Nephron progenitor cell (in vitro differentiated cells): Measurements from ENCODE around the gene DAD1.

Experiments used
- DNase-seq: peaks from one replicate; pipeline ENCODE4 v3.0.0; 2021
- H3K27ac Mint-ChIP-seq: 2 replicates; pipeline ENCODE4 v1.8.0; 2021; ENCODE audit warnings: mild to moderate bottlenecking, moderate library complexity, mixed read lengths
- H3K27me3 Mint-ChIP-seq: 2 replicates; pipeline ENCODE4 v1.8.0; 2021; ENCODE audit warnings: mild to moderate bottlenecking, low read depth, mixed read lengths; ENCODE audit not compliant: poor library complexity
- H3K36me3 Mint-ChIP-seq: 2 replicates; pipeline ENCODE4 v1.8.0; 2021; ENCODE audit warnings: low read depth, mixed read lengths
- H3K4me1 Mint-ChIP-seq: 2 replicates; pipeline ENCODE4 v1.8.0; 2021; ENCODE audit warnings: mixed read lengths
- H3K4me3 Mint-ChIP-seq: 2 replicates; pipeline ENCODE4 v1.8.0; 2021; ENCODE audit warnings: mild to moderate bottlenecking, moderate library complexity, mixed read lengths
- H3K9me3 Mint-ChIP-seq: 2 replicates; pipeline ENCODE4 v1.8.0; 2021; ENCODE audit warnings: mild to moderate bottlenecking, moderate library complexity, mixed read lengths
- TF ChIP-seq, protein P1 (sequence below): fragments of 200-600 bp; sonication (generic); IDR thresholded peaks from 2 replicates; pipeline ENCODE4 v1.5.0; 2021; ENCODE audit warnings: antibody characterized with exemption

DAD1 gene

DNA sequence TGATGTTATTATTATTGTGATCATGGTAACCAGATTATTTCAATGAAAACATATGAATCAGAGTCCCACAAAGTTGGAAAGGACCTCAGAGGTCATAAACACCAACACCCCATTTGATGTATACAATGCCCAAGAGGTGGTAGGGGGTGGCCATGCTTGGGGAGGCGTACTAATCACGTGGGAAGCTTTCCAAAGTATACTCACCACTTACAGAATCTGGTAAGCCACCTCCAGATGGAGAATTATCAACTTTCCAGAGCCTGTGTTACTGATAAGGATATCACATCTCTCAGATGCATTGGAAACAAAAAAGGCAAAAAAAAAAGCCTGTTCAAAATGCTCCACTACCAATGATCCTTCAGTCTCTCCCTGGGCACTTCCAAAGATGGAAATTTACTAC is 8.4 kb downstream of the DAD1 start:
- DNase-seq = no peak
- TF ChIP-seq, protein P1, sequence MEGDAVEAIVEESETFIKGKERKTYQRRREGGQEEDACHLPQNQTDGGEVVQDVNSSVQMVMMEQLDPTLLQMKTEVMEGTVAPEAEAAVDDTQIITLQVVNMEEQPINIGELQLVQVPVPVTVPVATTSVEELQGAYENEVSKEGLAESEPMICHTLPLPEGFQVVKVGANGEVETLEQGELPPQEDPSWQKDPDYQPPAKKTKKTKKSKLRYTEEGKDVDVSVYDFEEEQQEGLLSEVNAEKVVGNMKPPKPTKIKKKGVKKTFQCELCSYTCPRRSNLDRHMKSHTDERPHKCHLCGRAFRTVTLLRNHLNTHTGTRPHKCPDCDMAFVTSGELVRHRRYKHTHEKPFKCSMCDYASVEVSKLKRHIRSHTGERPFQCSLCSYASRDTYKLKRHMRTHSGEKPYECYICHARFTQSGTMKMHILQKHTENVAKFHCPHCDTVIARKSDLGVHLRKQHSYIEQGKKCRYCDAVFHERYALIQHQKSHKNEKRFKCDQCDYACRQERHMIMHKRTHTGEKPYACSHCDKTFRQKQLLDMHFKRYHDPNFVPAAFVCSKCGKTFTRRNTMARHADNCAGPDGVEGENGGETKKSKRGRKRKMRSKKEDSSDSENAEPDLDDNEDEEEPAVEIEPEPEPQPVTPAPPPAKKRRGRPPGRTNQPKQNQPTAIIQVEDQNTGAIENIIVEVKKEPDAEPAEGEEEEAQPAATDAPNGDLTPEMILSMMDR = no peak
- Mint-ChIP-seq H3K4me3 (no peak overlapping the region), H3K9me3 (no peaks in the 10 kb centered on the region), H3K27ac (no peak overlapping the region), H3K27me3 (no peaks in the 10 kb centered on the region), H3K4me1 (peaks cover 36% of the 10 kb centered on the region), H3K36me3 (peaks cover 49% of the 10 kb centered on the region)

DNA sequence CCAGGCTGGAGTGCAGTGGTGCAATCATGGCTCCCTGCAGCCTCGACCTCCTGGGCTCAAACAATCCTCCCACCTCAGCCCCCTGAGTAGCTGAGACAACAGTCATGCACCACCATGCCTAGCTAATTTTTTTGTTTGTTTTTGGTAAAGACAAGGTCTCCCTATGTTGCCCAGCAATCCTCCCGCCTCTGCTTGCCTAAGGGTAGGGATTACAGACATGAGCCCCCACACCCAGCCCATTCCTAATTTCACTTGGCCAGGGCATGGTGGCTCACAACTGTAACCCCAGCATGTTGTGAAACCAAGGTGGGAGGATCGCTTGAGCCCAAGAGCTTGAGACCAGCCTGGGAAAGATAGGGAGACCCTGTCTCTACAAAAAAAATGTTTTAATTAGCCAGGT is 9.1 kb downstream of the DAD1 start:
- Mint-ChIP-seq H3K9me3 (no peaks in the 10 kb centered on the region), H3K27me3 (no peaks in the 10 kb centered on the region), H3K27ac (peak overlapping the region; percentile 79), H3K4me1 (peaks cover 32% of the 10 kb centered on the region), H3K4me3 (no peak overlapping the region), H3K36me3 (peaks cover 51% of the 10 kb centered on the region)
- DNase-seq = no peak
- TF ChIP-seq, protein P1 = no peak

- Mint-ChIP-seq H3K27ac (peak overlapping the region; percentile 96), H3K4me3 (no peak overlapping the region), H3K36me3 (peaks cover 57% of the 10 kb centered on the region)
Measured at GRCh38 chr14:22579236-22579635, 9.8 kb downstream of the DAD1 start.

DNA sequence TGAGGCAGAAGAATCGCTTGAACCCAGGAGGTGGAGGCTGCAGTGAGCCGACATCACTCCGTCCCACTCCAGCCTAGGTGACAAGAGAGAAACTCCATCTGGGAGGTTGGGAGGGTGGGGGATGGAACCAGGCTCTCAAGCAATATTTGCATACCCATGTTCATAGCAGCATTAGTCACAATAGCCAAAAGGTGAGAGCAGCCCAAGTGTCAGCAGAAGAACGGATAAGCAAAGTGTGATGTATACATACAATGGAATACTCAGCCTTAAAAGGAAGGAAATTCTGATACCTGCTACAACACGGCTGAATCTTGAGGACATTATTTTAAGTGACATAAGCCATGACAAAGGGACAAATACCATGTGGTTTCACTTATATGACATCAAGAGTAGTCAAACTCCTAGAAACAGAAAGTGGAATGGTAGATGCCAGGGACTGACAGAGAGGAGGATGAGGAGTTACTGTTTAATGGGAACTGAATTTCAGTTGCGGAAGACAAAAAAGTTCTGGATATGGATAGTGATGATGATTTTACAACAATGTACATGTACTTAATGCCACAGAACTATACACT is 11.6 kb downstream of the DAD1 start:
- peaks cover 14% of the 10 kb centered on the region for H3K4me1 Mint-ChIP-seq
- no peaks in the 10 kb centered on the region for H3K27me3 Mint-ChIP-seq
- no peak for DNase-seq
- no peaks in the 10 kb centered on the region for H3K9me3 Mint-ChIP-seq
- TF ChIP-seq, protein P1 = no peak
- H3K27ac Mint-ChIP-seq = no peak overlapping the region
- peaks cover 64% of the 10 kb centered on the region for H3K36me3 Mint-ChIP-seq
- H3K4me3 Mint-ChIP-seq = no peak overlapping the region

More at GRCh38 chr14:22579236-22579635, 9.8 kb downstream of the DAD1 start:
- Mint-ChIP-seq H3K27me3 (no peaks in the 10 kb centered on the region), H3K4me1 (peaks cover 31% of the 10 kb centered on the region), H3K9me3 (no peaks in the 10 kb centered on the region)
- no peak for DNase-seq
- TF ChIP-seq, protein P1 = no peak

DNA sequence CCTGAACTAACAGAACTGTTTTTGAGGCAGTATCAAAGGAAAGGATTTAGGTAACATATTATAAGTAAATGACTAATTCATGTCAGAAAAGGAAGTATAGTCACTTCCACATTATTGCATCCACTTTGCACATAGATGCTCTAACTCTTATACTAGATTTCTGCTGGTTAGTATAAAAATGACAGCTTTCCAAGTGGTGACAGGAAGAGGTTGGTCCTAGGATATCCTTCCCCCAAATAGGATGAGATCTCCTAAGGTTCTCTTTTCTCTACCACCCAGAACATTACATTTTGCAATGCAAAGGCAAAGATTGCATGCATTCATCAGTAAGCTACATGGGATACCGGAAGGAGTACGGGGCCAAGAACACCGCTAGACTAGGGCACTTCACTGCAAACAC is 15.2 kb downstream of the DAD1 start:
- no peak overlapping the region for H3K27ac Mint-ChIP-seq

More for the DNA sequence above, 15.2 kb downstream of the DAD1 start:
- Mint-ChIP-seq H3K36me3 (peaks cover 67% of the 10 kb centered on the region), H3K27me3 (no peaks in the 10 kb centered on the region), H3K4me1 (peaks cover 11% of the 10 kb centered on the region), H3K4me3 (no peak overlapping the region), H3K9me3 (no peaks in the 10 kb centered on the region)
- DNase-seq = no peak
- TF ChIP-seq, protein P1 = no peak
